Trophoblast cell (in vitro differentiated cells and primary cell): ENCODE measurements around the gene OBP2A.
A peak's percentile ranks its signal among the peaks of the same experiment; 100 is the strongest.

Source experiments
- DNase-seq, 2 donors: peaks; one replicate each; pipeline ENCODE4 v3.0.0-alpha.2; 2016
- H2AFZ ChIP-seq: 2 replicates; pipeline ENCODE4 v1.6.1; 2013; ENCODE audit warnings: low read length, moderate library complexity, mild to moderate bottlenecking; ENCODE audit not compliant: insufficient read depth, poor library complexity
- H2AK5ac ChIP-seq: 2 replicates; pipeline ENCODE4 v1.6.1; 2013; ENCODE audit warnings: mild to moderate bottlenecking, low read length
- H2BK120ac ChIP-seq: 2 replicates; pipeline ENCODE4 v1.6.1; 2013; ENCODE audit warnings: low read length, mild to moderate bottlenecking, moderate library complexity; ENCODE audit not compliant: insufficient read depth, poor library complexity
- H2BK12ac ChIP-seq: 2 replicates; pipeline ENCODE4 v1.6.1; 2013; ENCODE audit warnings: mild to moderate bottlenecking, low read length, moderate library complexity
- H2BK5ac ChIP-seq: 2 replicates; pipeline ENCODE4 v1.6.1; 2013; ENCODE audit warnings: low read length, low read depth, moderate library complexity, mild to moderate bottlenecking; ENCODE audit not compliant: poor library complexity
- H3K14ac ChIP-seq: 2 replicates; pipeline ENCODE4 v1.6.1; 2013; ENCODE audit warnings: mild to moderate bottlenecking, low read length
- H3K18ac ChIP-seq: 2 replicates; pipeline ENCODE4 v1.6.1; 2013; ENCODE audit warnings: mild to moderate bottlenecking, low read length
- H3K23ac ChIP-seq: 2 replicates; pipeline ENCODE4 v1.6.1; 2013; ENCODE audit warnings: low read length
- H3K27ac ChIP-seq: 2 replicates; pipeline ENCODE4 v1.5.1; 2013; ENCODE audit warnings: low read depth, mild to moderate bottlenecking, inconsistent platforms, low read length, moderate library complexity
- H3K27me3 ChIP-seq: 2 replicates; pipeline ENCODE4 v1.6.1; 2013; ENCODE audit warnings: inconsistent platforms, mild to moderate bottlenecking, low read length, moderate library complexity; ENCODE audit not compliant: insufficient read depth
- H3K36me3 ChIP-seq, 2 experiments: 1 replicate in 1 of 2; 2 replicates in 1 of 2; pipeline ENCODE4 v1.6.1; 2013; ENCODE audit warnings: low read length in 2 of 2, mild to moderate bottlenecking in 2 of 2, moderate library complexity in 1 of 2; ENCODE audit not compliant: insufficient read depth in 2 of 2, control insufficient read depth in 1 of 2
- H3K4ac ChIP-seq: 2 replicates; pipeline ENCODE4 v1.6.1; 2013; ENCODE audit warnings: low read depth, mild to moderate bottlenecking, low read length, moderate library complexity
- H3K4me1 ChIP-seq, 2 experiments: 1 replicate in 1 of 2; 2 replicates in 1 of 2; pipeline ENCODE4 v1.6.1; 2013; ENCODE audit warnings: low read length in 2 of 2, mild to moderate bottlenecking in 2 of 2, moderate library complexity in 1 of 2; ENCODE audit not compliant: insufficient read depth in 2 of 2, control insufficient read depth in 1 of 2
- H3K4me2 ChIP-seq: 2 replicates; pipeline ENCODE4 v1.6.1; 2013; ENCODE audit warnings: inconsistent platforms, mild to moderate bottlenecking, low read length, moderate library complexity
- H3K4me3 ChIP-seq: 2 replicates; pipeline ENCODE4 v1.5.1; 2013; ENCODE audit warnings: mild to moderate bottlenecking, low read depth, low read length, inconsistent platforms
- H3K79me1 ChIP-seq: one replicate; pipeline ENCODE4 v1.6.1; 2013; ENCODE audit warnings: low read length
- H3K79me2 ChIP-seq: 2 replicates; pipeline ENCODE4 v1.6.1; 2013; ENCODE audit warnings: low read length, mild to moderate bottlenecking; ENCODE audit not compliant: control insufficient read depth, insufficient read depth, poor library complexity
- H3K9ac ChIP-seq: 2 replicates; pipeline ENCODE4 v1.6.1; 2013; ENCODE audit warnings: mild to moderate bottlenecking, low read length
- H3K9me3 ChIP-seq: 2 replicates; pipeline ENCODE4 v1.6.1; 2013; ENCODE audit warnings: low read depth, mild to moderate bottlenecking, control low read depth, inconsistent platforms, low read length; ENCODE audit not compliant: insufficient read depth
- H4K12ac ChIP-seq: 2 replicates; pipeline ENCODE4 v1.6.1; 2013; ENCODE audit warnings: low read depth, mild to moderate bottlenecking, low read length, moderate library complexity
- H4K8ac ChIP-seq: 2 replicates; pipeline ENCODE4 v1.6.1; 2013; ENCODE audit warnings: low read depth, mild to moderate bottlenecking, low read length, moderate library complexity
- H4K91ac ChIP-seq: one replicate; pipeline ENCODE4 v1.6.1; 2013; ENCODE audit warnings: low read depth, mild to moderate bottlenecking, low read length, moderate library complexity
- WGBS: extraction: QIAGEN DNeasy Blood & Tissue Kit; methylation state at CpG from one replicate; pipeline ENCODE4 v1.1.7; 2013; ENCODE audit warnings: missing lambda C conversion rate; ENCODE audit not compliant: insufficient read length, insufficient coverage; ENCODE audit errors: extremely low coverage; 5-methylcytosine and 5-hydroxymethylcytosine counted together

OBP2A gene

GRCh38 chr9:135500525-135501260, 45.2 kb upstream of the OBP2A start, which contains the start of gene MRPS2:
Gene MRPS2, plus strand, starts transcription at chr9:135500682. Its CDS starts 29 bp downstream, at chr9:135500711.
- peak within 1 kb of the TSS; percentile 99 for H3K4me2 ChIP-seq

GRCh38 chr9:135501261-135502167, 44.4 kb upstream of the OBP2A start:
- peak overlapping the region; percentile 85 for H4K8ac ChIP-seq
- H3K23ac ChIP-seq: no peak overlapping the region
- H3K4me2 ChIP-seq: peak overlapping the region; percentile 99
- H4K12ac ChIP-seq: peak overlapping the region; percentile 61
- no peak overlapping the region for H3K27ac ChIP-seq
- H3K79me2 ChIP-seq: peaks cover 12% of the 10 kb centered on the region
- H3K18ac ChIP-seq: peak overlapping the region; percentile 48
- no peak overlapping the region for H2AK5ac ChIP-seq
- no peak overlapping the region for H3K14ac ChIP-seq
- peak overlapping the region; percentile 95 for H3K4me3 ChIP-seq
- WGBS: no CpG with 5 or more reads among the region's 38 CpGs
- no peaks in the 10 kb centered on the region for H3K27me3 ChIP-seq
- peak overlapping the region; percentile 77 for H4K91ac ChIP-seq
- H2BK12ac ChIP-seq: no peak overlapping the region
- peak overlapping the region; percentile 86 for H3K4ac ChIP-seq
- no peaks in the 10 kb centered on the region for H3K9me3 ChIP-seq
- peaks cover 37% of the 10 kb centered on the region in 2 experiments for H3K36me3 ChIP-seq
- no peak overlapping the region for H2AFZ ChIP-seq
- no peak for DNase-seq
- no peak overlapping the region for H2BK120ac ChIP-seq
- H3K9ac ChIP-seq: peak overlapping the region; percentile 90
- H3K79me1 ChIP-seq: peaks cover 10% of the 10 kb centered on the region
- H2BK5ac ChIP-seq: no peak overlapping the region
- H3K4me1 ChIP-seq: peaks cover 11 to 15% of the 10 kb centered on the region in 2 experiments

More at GRCh38 chr9:135500525-135501260, 45.2 kb upstream of the OBP2A start, which contains the start of gene MRPS2:
- H3K27ac ChIP-seq: peak within 1 kb of the TSS; percentile 27
- peaks cover 4 to 11% of the 10 kb centered on the region in 2 experiments for H3K4me1 ChIP-seq
- no peaks in the 10 kb centered on the region for H3K9me3 ChIP-seq
- peak; percentile 85 to 95 for DNase-seq
- H3K27me3 ChIP-seq: no peaks in the 10 kb centered on the region
- peak within 1 kb of the TSS; percentile 90 for H2AFZ ChIP-seq
- H3K9ac ChIP-seq: peak within 1 kb of the TSS; percentile 90
- H4K12ac ChIP-seq: peak within 1 kb of the TSS; percentile 61
- peak within 1 kb of the TSS; percentile 87 for H3K18ac ChIP-seq
- H3K79me1 ChIP-seq: peaks cover 10% of the 10 kb centered on the region
- peak within 1 kb of the TSS; percentile 17 for H2AK5ac ChIP-seq
- H3K4ac ChIP-seq: peak within 1 kb of the TSS; percentile 86
- peaks cover 37% of the 10 kb centered on the region in 2 experiments for H3K36me3 ChIP-seq
- H4K8ac ChIP-seq: peak within 1 kb of the TSS; percentile 85
- peak within 1 kb of the TSS; percentile 70 for H2BK5ac ChIP-seq
- no peak within 1 kb of the TSS for H3K23ac ChIP-seq
- H2BK120ac ChIP-seq: peak within 1 kb of the TSS; percentile 46
- peak within 1 kb of the TSS; percentile 77 for H4K91ac ChIP-seq
- H3K14ac ChIP-seq: peak within 1 kb of the TSS; percentile 42
- H3K79me2 ChIP-seq: peaks cover 12% of the 10 kb centered on the region
- H3K4me3 ChIP-seq: peak within 1 kb of the TSS; percentile 95
- WGBS: no CpG with 5 or more reads among the region's 92 CpGs
- H2BK12ac ChIP-seq: peak within 1 kb of the TSS; percentile 29

GRCh38 chr9:135502168-135502872, 43.6 kb upstream of the OBP2A start:
- Histone ChIP-seq H3K27ac (no peak overlapping the region), H3K79me1 (peaks cover 10% of the 10 kb centered on the region), H4K8ac (no peak overlapping the region), H3K4ac (peak overlapping the region; percentile 9), H4K91ac (no peak overlapping the region), H3K9me3 (no peaks in the 10 kb centered on the region), H3K4me2 (no peak overlapping the region), H3K9ac (peak overlapping the region; percentile 43), H3K27me3 (no peaks in the 10 kb centered on the region), H3K79me2 (peaks cover 12% of the 10 kb centered on the region), H3K23ac (no peak overlapping the region), H3K14ac (no peak overlapping the region), H4K12ac (no peak overlapping the region), H3K18ac (no peak overlapping the region), H3K4me1 (peaks cover 16 to 19% of the 10 kb centered on the region in 2 experiments), H2AK5ac (no peak overlapping the region), H2AFZ (no peak overlapping the region), H2BK12ac (no peak overlapping the region), H2BK5ac (no peak overlapping the region), H3K4me3 (no peak overlapping the region), H3K36me3 (peaks cover 37% of the 10 kb centered on the region in 2 experiments), H2BK120ac (no peak overlapping the region)
- WGBS: no CpG with 5 or more reads among the region's 15 CpGs
- no peak for DNase-seq

- H3K23ac ChIP-seq: no peak overlapping the region
- no peaks in the 10 kb centered on the region for H3K27me3 ChIP-seq
- H2AK5ac ChIP-seq: no peak overlapping the region
- no peak overlapping the region for H4K8ac ChIP-seq
- H3K14ac ChIP-seq: no peak overlapping the region
- H2BK12ac ChIP-seq: no peak overlapping the region
- no peaks in the 10 kb centered on the region for H3K9me3 ChIP-seq
- no peak overlapping the region for H2BK5ac ChIP-seq
- no peak overlapping the region for H4K12ac ChIP-seq
- H3K36me3 ChIP-seq: peaks cover 37% of the 10 kb centered on the region in 2 experiments
- WGBS: no CpG with 5 or more reads among the region's 16 CpGs
- DNase-seq: no peak
- H3K79me2 ChIP-seq: peaks cover 12% of the 10 kb centered on the region
- no peak overlapping the region for H3K4ac ChIP-seq
- H3K9ac ChIP-seq: peak overlapping the region; percentile 43
- peaks cover 10% of the 10 kb centered on the region for H3K79me1 ChIP-seq
- H3K27ac ChIP-seq: no peak overlapping the region
- no peak overlapping the region for H2BK120ac ChIP-seq
- H3K4me1 ChIP-seq: peaks cover 16 to 19% of the 10 kb centered on the region in 2 experiments
- no peak overlapping the region for H3K18ac ChIP-seq
- no peak overlapping the region for H3K4me2 ChIP-seq
- no peak overlapping the region for H2AFZ ChIP-seq
- no peak overlapping the region for H3K4me3 ChIP-seq
- no peak overlapping the region for H4K91ac ChIP-seq
These were observed 43.0 kb upstream of the OBP2A start for GRCh38 chr9:135502873-135503321.
